Kidney capillary endothelial cell (primary cell): ENCODE data around the gene VPS37D.
A peak's percentile ranks its signal among the peaks of the same experiment; 100 is the strongest.

Source experiments
- DNase-seq: peaks from one replicate; pipeline ENCODE4 v3.0.0-alpha.2; 2018; ENCODE audit warnings: low spot score

Gene VPS37D

DNA sequence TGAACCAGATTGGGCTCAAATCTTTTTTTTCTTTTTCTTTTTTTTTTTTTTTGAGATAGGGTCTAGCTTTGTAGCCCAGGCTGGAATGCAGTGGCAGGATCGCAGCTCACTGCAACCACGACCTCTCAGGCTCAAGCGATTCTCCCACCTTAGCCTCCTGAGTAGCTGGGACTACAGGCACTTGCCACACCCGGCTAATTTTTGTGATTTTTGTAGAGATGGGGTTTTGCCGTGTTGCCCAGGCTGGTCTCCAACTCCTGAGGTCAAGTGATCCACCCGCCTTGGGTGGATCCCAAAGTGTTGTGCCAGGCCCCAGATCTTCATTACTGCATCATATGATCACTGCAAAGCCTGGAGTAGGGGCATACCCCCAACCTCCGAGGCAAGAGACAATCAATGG, 12.9 kb downstream of the VPS37D start:
- no peak for DNase-seq

DNA sequence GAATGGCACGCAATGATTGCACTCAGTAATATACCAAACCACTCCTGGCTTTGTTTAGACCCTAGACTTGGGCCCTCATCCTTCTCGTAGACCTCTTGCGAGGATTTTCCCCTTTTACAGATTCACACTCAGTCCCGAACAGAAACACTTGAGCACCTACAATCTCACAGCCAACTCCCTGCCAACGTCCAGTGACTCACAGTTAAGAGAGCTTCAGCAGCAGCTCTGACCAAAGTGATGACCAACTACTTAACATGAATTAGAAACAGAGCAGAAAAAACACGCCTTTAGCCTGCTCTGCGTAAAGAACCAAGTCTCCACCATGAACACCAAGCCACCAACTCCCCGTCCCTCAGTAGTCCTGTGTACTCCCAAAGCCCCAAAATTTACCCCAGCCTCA, 13.4 kb downstream of the VPS37D start:
- DNase-seq = no peak

DNA sequence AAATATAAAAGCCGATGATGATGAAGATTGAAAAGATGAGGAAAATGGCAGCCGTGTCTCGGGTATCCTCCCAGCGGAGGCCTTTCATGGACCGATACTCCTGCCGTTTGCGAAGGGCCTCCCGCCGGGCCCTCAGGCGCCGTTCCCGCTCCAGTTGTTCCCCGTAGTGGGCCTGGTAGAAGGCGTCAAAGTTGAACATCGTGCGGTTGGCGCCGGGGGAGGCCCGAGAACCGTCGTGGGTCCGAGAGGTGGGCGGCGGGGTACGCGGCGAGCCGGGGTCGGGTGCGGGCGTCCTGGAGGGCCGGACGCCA, 15.1 kb downstream of the VPS37D start:
- DNase-seq = no peak

DNA sequence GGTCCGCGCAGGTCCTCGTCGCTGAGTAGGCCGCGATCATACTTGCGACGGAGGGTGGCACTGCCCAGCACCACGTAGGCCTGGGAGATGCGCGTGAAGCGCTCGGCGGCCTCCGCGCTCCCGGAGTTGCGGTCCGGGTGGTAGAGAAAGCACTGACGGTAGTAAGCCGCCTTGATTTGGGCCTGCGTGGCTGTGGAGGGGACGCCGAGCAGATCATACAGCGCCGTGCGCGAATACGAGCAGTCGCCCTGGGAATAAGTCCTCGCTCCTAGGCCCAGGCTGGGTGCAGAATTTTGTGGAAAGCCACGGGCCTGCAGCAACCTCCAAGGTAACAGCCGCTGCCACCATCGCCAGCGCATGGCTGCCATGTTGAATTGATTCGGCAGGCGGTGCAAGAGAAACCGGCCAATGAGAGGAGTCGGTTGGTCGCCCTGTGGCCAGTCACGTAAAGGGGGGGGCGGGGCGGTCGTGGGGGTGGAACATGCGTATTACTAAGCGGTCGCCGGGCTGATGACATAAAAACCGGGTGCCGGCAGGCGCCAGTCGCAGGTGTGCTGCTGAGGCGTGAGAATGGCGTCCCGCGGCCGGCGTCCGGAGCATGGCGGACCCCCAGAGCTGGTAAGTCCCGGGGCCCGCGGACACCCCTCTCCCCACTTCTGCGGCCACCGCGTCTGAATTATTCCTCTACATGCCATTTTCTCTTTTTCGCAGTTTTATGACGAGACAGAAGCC, 15.6 kb downstream of the VPS37D start, which contains the start of the genes BUD23 and DNAJC30:
Gene BUD23 (plus strand): TSS at position 542 of the 732 bp plus-strand sequence. CDS start 29 bp downstream, at position 571.
Gene DNAJC30 (minus strand): TSS at position 398 of the 732 bp plus-strand sequence. CDS start 30 bp downstream, at position 368.
- peak; percentile 90 for DNase-seq

DNA sequence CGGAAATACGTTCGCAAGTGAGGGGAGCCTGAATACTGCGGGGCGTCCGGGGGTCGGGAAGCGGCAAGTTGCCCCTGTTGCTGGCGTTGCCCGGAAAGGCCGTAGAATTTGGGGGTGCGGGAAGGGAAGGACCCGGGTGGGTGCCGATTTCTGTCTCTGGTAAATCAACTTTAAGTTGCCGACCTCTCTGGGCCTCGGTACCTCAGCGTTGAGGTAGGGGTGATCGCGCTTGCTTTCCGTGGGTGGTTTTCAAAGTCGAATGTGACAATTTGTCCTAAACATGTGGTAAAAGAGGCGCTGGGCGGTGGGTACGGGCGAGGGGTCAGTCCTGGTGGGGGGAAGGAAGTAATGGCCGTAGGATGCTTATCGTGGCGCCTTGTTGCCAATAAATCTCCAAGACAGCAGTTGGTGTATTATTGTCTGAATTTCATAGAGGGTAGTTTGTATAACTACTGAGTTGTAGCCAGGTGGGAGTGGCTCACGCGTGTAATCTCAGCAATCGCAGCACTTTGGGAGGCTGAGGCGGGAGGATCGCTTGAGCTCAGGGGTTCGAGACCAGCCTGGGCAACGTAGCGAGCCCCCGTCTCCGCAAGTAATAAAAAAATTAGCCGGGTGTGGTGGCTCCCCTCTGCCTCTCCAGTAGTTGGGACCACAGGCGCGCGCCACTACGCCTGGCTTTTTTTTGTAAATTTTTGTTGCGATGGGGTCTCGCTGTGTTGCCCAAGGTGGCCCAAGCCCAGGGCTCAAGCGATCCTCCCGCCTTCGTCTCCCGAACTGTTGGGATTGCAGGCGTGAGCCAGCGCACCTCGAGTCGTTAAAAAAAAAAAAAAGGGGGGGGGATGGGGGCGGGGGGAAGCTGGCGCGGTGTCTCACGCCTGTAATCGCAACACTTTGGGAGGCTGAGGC, 16.4 kb downstream of the VPS37D start:
- no peak for DNase-seq

DNA sequence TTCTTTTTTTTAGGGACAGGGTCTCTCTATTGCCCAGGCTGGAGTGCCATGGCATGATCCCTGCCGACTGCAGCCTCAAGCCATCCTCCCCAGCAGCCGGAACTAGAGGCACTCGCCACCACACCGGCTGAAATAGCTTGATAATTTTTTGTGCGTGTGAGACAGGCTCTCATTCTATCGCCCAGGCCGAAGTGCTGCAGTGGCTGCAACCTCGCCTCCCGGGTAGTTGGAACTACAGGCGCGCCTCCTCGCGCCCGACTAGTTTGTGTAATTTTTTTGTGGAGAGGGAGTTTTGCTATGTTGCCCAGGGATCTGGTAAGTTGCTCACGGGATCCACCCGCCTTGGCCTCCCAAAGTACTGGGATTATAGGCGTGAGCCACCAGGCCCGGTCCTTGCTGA, 17.7 kb downstream of the VPS37D start:
- DNase-seq = no peak

DNA sequence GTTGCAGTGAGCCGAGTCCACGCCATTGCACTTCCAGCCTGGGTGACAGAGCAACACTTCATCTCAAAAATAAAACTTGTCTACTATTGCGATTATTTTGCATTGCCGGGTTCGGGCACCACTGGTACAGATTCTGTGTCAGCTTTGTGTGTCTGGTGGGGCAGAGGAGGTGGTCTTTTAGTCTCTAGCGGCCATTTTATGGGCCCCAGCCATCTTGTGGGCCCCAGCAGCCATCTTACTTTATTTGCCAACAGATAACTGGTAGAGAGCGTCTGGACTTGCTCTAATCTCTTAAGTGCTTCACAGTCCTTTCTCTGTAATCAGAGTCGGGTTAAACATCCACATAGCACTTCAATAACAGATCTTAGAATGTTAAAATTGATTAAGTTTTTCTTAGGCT, 20.7 kb downstream of the VPS37D start:
- no peak for DNase-seq

DNA sequence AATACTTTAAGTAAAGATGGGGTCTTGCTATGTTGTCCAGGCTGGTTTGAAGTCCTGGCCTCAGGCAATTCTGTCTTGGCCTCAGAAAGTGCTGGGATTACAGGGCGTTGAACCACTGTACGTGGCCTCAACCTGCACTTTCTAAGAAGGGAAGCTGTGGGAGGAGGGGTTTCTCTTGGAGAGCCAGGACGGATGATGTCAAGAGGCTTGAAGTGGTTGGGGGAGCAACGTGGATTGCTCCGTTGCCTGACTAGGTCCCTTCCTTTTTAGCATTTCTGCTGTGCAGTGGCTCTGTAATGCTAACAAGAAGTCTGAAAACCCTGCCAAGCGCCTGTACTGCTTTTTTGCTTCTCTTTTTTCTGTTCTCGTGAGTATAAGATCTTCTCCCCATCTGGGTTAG, 23.0 kb downstream of the VPS37D start:
- no peak for DNase-seq

DNA sequence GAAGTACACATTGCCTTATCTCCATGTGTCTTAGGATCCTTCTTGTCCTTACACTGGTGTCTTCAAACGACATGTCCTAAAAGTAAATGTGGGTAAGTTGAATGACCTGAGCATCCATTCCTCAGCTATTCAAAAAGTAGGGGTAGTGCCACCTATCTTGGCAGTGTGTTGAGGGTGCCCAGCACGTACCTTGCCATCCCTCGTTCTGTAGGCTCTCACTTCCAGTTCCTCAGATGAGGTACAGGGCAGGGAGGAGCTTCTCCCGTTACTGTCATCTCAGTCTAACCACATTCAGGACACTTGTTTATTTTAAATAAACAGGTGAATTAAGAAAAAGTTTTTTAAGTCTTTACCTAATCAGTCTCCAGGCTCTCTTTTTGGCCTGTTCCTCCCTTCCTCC, 28.7 kb downstream of the VPS37D start:
- no peak for DNase-seq

DNA sequence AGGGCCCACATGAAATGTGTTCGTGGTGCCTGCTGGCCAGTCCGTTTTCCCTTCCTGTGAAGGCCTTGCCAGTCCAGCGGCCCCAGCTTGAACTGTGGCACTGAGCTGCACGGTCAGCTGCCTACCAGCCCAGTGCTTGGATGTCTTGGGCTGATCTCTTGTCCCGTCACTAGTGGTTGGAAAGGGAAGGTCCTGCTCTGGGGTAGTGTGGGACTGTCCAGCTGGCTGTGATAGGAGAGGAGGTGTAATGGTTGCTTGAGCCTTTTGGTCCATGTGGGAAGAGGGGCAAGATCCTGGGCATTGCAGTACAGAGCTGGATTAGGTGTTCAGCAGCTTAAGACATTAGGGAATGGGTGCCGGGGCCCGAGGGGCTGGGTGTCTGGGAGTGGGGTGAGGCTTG, 30.8 kb downstream of the VPS37D start:
- no peak for DNase-seq

DNA sequence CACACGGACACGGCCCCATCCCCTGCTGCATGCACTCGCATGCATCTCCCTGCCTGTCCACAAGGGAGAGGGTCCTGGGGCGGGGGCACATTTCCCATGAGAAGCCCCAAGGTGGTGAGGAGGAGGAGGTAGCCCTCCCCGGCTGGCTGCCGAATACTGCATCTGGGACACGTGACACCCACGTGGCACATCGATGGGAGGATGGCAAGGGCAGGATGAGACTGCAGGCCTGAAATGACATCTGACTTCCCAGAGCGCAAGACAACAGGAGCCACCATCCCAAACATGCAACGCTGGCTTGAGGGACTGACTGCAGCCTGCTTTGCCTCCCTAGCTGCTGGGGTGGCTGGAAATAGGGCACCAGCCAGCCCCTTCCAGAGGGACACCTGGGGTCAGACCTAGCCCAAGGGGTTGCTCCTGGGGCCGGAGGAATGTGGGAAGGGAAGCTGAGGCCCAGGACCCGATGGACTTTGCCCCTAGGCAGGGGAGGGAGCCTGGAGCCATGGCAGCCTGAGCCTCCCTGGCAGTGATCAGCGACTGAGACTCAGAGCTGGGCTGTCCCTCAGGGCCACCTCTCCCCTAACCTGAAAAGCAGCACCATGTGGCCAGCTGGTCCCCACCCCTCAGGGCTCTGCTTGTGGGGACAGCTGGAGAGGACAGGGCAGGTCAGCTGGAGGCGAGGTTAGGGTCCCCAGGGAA, 31.9 kb downstream of the VPS37D start:
- DNase-seq = no peak

DNA sequence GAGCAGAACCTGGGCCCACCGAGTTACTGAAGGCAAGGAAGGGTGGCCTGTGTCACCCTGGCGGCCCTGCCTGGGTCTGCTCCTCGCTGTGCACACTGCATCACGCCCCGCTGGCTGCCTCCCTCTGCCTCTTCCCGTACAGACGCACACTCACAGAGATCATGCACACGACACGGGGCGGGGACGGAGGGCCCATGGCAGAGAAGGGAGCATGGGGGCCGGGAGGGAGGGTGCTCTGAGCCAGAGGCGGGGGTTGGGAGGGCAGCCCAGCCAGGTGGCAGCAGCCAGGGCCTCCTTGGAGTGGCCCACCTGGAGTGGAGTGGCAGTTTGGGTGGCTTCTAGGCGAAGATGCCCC, 32.4 kb downstream of the VPS37D start:
- DNase-seq = no peak

DNA sequence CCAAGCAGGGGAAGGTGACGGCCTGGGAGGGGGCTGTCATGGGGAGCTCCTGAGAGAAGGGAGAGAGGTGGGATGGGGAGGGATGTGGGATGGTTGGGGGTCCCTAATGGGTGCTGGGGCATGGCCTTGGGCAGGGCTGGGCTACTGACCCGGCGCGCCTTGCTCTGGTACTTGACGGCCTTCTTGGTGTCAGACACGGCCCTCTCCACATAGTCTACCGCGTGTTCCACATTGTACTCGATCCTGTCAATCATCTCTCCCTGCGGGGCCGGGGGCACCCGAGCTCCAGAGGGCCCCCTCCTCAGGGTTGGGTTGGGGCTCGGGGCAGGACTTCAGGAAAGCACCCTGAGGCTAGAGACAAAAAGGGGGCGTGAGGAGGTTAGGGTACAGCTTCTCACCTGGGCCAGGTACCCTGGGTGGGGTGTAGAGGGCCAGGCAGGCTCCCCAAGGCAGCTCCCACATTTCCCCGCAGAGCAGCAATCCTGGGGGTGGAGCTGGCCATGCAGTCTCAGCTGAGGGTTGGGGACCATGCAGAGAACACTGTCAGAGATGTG, 33.0 kb downstream of the VPS37D start:
- DNase-seq = no peak

DNA sequence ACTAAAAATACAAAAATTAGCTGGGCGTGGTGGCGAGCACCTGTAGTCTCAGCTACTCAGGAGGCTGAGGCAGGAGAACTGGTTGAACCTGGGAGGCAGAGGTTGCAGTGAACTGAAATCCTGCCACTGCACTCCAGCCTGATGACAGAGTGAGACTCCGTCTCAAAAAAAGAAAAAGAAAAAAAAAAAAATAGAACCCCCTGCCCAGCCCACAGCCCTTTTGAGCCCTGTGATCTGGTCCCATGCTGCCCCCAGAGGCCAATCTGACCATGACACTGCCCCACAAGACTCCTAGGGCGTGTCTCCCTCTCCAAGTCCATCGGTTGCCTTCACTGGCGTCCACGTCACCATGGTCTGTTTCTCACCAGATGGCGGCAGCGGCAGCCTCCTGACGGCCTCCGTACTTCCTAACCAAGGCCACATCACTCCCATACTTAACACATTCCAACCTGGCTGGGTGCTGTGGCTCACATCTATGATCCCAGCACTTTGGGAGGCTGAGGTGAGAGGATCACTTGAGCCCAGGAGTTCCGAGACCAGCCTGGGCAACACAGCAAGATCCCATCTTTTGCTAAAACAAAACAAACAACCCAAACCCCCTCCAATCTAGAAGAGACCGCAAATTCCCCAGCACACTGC, 33.8 kb downstream of the VPS37D start:
- peak; percentile 46 for DNase-seq

DNA sequence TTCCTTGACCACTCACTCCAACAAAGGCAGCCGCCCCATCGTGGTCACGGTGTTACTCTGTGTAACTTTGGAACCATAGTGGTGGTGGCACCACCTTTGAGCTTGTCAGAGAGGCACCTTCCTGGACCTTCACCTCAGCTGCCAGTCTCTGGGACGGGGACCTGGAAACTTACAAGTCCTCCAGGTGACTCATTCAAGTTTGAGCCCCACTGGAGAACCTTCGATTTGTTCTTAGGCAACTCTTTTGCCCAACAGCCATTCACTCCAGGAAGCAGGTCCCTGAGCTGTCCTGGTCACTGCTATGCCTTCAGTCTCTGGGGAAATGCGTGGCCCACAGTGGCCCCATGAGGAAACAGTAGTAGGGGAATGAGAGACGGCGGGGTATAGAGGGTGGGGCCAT, 34.6 kb downstream of the VPS37D start:
- DNase-seq = no peak

DNA sequence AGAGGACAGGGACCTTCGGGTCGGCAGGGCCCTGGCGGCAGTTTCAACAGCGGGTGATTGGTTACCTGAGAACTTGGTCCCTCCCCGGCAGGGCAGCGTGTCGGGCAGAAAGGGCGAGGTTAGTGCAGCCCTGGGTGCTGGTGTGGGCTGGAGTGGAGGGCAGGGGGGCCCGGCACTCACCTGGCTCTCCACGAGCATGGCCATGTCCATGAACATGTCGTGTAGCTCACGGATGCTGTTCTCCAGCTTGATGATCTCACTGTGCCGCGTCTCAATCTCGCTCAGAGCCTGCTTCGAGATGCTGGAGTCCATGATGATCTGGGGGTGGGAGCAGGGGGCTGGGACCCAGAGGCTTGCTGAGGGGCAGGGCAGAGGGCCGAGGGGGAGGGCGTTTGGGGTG, 35.0 kb downstream of the VPS37D start:
- no peak for DNase-seq

DNA sequence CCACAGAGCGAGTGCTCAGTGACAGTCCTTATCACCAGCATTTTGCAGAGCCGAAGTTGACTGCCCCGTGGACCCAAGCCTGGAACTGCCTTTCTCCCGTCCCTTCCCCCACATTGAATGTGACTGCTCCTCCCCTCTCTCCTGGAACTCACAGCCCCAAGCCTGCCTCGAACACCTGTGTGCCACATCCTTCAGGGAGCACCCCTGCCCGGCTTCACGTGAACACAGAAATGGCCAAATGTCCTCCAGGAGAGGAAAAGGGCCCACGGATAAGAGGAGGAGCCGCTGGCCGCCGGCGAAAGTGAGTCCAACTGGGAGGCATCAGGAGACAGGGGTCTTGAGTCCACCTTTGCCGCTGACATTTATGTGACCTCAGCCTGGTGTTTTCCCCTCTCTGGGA, 35.6 kb downstream of the VPS37D start:
- no peak for DNase-seq

DNA sequence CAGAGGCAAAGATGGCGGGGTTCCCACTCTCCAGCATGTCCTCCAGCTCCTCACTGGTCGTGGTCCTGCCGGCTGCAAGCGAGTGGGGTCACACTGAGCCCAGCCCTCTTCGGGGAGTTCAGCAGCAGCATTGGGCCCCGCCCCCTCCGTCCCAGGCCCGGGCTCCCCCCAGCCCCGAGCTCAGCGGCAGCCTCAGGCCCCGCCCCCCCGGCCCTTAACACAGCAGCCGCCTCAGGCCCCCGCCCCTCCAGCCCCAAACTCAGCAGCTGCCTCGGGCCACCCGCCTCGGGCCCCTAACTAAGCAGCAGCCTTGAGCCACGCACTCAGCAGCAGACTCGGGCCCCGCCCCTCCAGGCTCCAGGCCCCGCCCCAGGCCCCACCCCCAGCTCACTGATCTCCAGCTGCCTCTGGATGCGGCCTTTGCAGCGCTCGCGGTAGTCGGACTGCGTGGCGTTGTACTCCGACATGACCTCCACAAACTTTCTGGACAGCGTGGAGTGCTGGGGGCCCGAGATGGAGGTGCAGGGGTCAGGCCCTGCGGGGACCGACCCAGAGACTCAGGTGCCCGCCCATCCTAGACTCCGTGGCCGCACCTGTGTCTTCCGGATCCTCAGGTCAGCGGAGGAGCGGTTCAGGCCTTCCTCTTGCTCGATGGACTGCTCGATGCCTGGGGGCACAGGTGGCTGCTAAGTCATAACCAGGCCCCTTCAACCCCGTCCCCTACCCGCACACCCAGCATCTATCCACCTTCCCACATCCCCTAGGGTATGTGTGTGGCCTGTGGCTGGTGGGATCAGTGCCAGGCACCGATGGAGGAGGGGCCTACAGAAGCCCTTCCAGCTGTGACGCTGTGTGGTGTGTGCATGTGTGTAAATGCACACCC, 36.4 kb downstream of the VPS37D start:
- no peak for DNase-seq

DNA sequence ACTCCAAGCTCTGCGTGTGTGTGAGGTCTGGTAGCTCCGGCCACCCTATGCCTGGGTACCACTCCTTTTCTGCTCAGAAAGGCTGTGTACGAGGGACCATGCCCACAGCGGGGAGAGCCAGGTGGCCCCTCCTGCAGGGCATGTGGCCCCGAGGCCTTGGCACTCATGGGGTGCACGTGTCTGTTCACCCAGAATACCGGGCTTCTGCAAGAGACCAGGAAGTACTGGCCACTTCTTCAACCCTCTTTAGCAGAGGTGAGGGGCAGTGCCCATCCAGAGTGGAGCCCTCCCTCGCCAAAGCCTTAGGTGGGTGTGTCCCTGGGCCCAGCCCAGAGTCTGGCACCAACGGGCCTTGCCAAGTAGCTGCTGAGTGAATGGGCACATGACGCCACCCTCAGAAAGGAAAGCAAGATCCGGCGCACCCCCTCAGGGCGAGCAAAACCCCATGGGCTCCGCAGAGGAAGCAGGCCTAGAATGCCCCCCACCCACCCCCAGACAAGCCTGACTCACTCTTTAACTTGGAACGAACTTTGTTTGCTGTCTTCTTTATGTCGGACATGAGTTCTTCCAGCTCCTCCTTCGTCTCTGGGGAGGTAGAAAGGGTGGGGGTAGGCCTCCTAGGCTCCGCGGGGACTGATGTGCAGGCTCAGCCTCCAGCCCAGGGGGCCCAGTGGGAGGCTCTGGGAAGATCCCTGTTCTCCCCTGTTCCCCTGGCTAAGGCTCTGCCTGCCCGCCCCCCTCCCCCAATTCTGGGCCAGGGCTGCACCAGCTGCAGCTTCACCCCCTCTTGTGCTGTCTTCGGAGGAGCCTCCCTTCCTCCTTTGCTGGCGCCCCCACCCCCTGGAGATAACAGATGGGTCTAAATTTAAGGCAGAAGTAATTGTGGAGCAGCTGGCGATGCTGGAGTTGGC, 37.3 kb downstream of the VPS37D start:
- no peak for DNase-seq

DNA sequence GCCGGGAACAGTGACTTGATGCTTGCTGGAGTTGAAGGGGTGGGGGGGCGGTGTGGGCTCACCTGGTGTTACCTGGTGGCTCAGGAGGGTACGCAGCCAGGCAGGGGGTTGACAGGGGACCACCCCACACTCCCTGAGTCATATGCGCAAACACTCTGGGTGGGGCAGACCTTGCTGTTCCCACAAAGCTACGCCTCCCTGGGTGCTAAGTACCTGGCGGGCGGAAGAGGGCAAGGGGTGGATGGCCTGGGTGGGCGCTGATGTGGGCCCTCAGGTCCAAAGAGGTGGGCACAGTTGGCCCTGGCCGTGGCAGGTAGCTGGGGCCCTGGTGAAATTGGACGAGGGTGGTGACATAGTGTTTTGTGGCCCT, 37.9 kb downstream of the VPS37D start:
- no peak for DNase-seq
